Measurements from ENCODE around the gene PLD5. TPM values are rescaled to one million over a fixed set of nuclear protein-coding genes. Genes with fewer than 3 reads are reported as not detected.
"Not testable (repeated sequence)": the region's sequence is repeated elsewhere in the genome, so short reads cannot be mapped to it uniquely, and the experiment has no call there.

The PLD5 gene
- polyA plus RNA-seq, 1 experiment: not detected

DNA sequence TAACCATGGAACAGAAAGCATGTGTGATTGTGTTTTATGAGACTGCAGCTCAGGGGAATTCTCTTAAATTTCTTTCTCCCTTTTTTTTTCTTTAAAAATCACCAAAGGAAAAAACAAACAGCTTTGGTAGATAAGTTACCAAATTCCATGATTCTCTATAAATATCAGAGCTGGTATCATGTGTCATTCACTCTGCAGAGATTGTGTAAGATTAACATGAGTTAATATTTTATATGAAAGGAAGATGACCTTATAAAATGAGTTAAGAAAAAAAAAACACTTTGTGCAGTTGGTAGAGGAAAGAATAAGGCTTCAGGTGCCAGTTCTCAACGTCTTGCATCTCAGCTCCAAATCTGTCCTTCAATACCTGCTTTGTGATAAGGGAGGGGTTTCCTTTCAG, 287.4 kb downstream of the PLD5 start:
- H3K4me3 ChIP-seq (ENCODE audit: low read depth, low read length): no peak overlapping the region
- ChIA-PET POLR2A (no interaction called here), CTCF (no interaction called here)

DNA sequence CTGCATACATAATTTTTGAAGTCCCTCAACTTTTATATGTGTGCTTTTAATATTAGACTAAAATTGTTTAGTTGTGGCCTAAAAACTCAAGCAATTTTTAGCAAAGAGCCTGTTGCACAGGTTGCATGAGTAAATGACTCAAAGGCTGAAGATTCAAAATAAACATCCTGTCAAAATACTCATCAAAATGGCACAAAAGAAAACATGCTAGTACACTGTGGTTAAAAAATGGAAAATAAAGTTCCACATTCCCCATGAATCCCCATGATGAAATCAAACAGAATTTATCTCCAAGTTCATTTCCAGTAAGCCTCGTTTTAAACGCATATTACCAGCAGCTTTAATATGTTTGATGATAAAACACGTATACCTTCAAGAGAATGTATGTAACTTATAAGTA, 295.5 kb downstream of the PLD5 start:
- ChIA-PET CTCF (no interaction called here), POLR2A (no interaction called here)
- Histone ChIP-seq H3K4me3 (ENCODE audit: low read depth, low read length) (no peak overlapping the region), H3K27ac (ENCODE audit: low read depth, low read length) (no peak overlapping the region), H3K27me3 (ENCODE audit: control insufficient read depth, insufficient read depth, low read length) (no peaks in the 10 kb centered on the region), H3K9me3 (ENCODE audit: control insufficient read depth, insufficient read depth, low read length) (peaks cover 16% of the 10 kb centered on the region)
- no peak for DNase-seq (ENCODE audit: low read depth, low spot score)
- TF ChIP-seq, protein P1, sequence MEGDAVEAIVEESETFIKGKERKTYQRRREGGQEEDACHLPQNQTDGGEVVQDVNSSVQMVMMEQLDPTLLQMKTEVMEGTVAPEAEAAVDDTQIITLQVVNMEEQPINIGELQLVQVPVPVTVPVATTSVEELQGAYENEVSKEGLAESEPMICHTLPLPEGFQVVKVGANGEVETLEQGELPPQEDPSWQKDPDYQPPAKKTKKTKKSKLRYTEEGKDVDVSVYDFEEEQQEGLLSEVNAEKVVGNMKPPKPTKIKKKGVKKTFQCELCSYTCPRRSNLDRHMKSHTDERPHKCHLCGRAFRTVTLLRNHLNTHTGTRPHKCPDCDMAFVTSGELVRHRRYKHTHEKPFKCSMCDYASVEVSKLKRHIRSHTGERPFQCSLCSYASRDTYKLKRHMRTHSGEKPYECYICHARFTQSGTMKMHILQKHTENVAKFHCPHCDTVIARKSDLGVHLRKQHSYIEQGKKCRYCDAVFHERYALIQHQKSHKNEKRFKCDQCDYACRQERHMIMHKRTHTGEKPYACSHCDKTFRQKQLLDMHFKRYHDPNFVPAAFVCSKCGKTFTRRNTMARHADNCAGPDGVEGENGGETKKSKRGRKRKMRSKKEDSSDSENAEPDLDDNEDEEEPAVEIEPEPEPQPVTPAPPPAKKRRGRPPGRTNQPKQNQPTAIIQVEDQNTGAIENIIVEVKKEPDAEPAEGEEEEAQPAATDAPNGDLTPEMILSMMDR (IDR thresholded peaks at IDR 0.05; ENCODE audit: low read depth, low read length): no peak

More for the DNA sequence above, 287.4 kb downstream of the PLD5 start:
- no peak for DNase-seq (ENCODE audit: low read depth, low spot score)
- H3K27ac ChIP-seq (ENCODE audit: low read depth, low read length): no peak overlapping the region
- no peaks in the 10 kb centered on the region for H3K27me3 ChIP-seq (ENCODE audit: control insufficient read depth, insufficient read depth, low read length)
- TF ChIP-seq, protein P1 (IDR thresholded peaks at IDR 0.05; ENCODE audit: low read depth, low read length): no peak
- H3K9me3 ChIP-seq (ENCODE audit: control insufficient read depth, insufficient read depth, low read length): peaks cover 21% of the 10 kb centered on the region; the same call in 1 of the 2 replicates

DNA sequence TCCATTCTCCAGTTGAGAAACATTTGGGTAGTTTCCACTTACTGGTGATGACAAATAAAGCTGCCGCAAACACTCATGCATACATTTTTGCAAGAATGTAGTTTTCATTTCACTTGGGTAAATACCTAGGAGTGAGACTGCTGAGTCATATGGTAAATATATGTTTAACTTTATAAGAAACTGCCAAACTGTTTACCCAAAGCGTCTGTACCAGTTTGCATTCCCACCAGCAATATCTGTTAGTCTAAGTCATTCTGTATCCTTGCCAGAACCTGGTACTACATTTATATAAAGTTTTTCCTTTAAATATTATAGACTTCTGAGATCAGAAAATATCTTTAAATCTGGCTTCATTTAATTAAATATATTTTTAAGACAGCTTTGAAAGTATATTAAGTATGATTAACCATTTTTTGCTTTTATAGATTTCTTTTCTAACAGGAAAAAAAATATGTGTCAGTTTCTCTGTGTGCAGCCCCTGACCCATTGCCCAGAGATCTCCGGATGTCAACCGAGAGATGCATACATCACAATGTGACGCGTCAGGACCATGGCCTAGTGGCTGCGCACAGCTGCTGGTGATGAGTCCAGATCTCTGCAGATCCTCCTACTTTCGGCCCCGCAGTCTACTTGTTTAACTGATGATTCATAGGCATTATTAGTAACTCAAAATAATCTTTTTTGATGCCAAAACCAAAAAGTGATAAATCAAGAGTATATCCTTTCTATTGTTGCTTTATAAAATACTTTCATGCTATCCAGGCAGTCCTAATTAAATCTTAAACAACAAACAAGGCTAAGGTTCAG, 298.5 kb downstream of the PLD5 start:
- Histone ChIP-seq H3K27me3 (ENCODE audit: control insufficient read depth, insufficient read depth, low read length) (no peaks in the 10 kb centered on the region), H3K4me3 (ENCODE audit: low read depth, low read length) (no peak overlapping the region), H3K27ac (ENCODE audit: low read depth, low read length) (no peak overlapping the region), H3K9me3 (ENCODE audit: control insufficient read depth, insufficient read depth, low read length) (peaks cover 17% of the 10 kb centered on the region)
- no peak for DNase-seq (ENCODE audit: low read depth, low spot score)
- POLR2A ChIA-PET: no interaction called here
- TF ChIP-seq, protein P1 (IDR thresholded peaks at IDR 0.05; ENCODE audit: low read depth, low read length): no peak
- CTCF ChIA-PET: no interaction called here

DNA sequence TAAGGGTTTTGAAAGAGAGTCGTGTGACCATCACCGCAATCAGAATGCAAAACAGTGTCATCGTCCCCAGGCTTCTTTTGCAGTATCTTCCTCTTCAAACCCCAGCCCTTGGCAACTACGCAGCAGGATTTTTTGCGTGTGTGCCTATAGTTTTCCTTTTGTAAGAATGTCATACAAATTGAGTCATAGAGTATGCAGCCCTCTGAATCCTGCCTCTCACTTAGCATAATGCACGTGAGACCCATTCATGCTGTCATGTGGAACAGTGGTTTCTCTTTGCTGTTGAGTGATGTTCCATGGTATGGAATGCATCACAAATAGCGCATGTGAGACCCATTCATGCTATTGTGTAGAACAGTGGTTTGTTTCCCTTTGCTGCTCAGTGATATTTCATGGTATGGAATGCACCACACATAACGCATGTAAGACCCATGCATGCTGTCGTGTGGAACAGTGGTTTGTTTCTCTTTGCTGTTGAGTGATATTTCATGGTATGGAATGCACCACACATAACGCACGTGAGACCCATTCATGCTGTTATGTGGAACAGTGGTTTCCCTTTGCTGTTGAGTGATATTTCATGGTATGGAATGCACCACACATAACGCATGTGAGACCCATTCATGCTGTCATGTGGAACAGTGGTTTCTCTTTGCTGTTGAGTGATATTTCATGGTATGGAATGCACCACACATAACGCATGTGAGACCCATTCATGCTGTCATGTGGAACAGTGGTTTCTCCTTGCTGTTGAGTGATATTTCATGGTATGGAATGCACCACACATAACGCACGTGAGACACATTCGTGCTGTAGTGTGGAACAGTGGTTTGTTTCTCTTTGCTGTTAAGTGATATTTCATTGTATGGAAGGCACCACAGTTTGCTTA, 299.4 kb downstream of the PLD5 start:
- H3K27me3 ChIP-seq (ENCODE audit: control insufficient read depth, insufficient read depth, low read length); DNase-seq (ENCODE audit: low read depth, low spot score); H3K27ac ChIP-seq (ENCODE audit: low read depth, low read length); H3K4me3 ChIP-seq (ENCODE audit: low read depth, low read length); CTCF ChIA-PET; POLR2A ChIA-PET: not testable (repeated sequence)
- peaks cover 18% of the 10 kb centered on the region for H3K9me3 ChIP-seq (ENCODE audit: control insufficient read depth, insufficient read depth, low read length)

DNA sequence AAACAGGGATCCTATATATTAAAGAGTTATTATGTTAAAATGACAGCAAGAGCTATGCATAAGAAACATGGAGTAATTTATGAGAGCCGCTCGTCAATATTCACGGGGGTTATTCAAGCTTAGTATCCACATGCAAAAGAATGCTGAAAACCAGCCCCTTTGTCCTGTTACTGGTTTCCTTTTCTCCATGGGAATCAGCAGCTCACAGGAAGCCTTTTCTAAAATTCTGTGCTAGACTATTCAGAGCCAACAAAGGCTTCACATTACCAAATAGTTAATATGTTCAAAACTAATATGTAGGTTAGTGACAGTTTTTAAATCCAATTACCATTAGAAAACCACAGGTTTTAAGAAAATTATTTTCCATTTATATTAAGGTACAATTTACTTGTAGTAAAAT, 300.0 kb downstream of the PLD5 start:
- CTCF ChIA-PET: no interaction called here
- Histone ChIP-seq H3K27ac (ENCODE audit: low read depth, low read length) (no peak overlapping the region), H3K4me3 (ENCODE audit: low read depth, low read length) (no peak overlapping the region), H3K9me3 (ENCODE audit: control insufficient read depth, insufficient read depth, low read length) (peaks cover 22% of the 10 kb centered on the region), H3K27me3 (ENCODE audit: control insufficient read depth, insufficient read depth, low read length) (no peaks in the 10 kb centered on the region)
- DNase-seq (ENCODE audit: low read depth, low spot score): no peak
- TF ChIP-seq, protein P1 (IDR thresholded peaks at IDR 0.05; ENCODE audit: low read depth, low read length): no peak
- POLR2A ChIA-PET: no interaction called here

All from AG04450 (cell line).